ENCODE data around the gene STRN3. TPM values are rescaled to one million over a fixed set of nuclear protein-coding genes. Genes with fewer than 3 reads are reported as not detected.

STRN3 gene
- total and polyA plus RNA-seq, 2 of the 8 experiments (the other 6 are each of a cell fraction or from before 2014, with no cell fraction given), result 8.7 to 38.1 TPM

GRCh38 chr14:30966415-30967363, 59.5 kb downstream of the STRN3 start:
- Histone ChIP-seq H3K56ac (replicated peaks; ENCODE audit: insufficient read length, low read depth, low read length) (no peak overlapping the region), H3K9ac (replicated peaks in 1 of 4; ENCODE audit: extremely low read depth in 1 of 4, low read depth in 3 of 4, low read length in 3 of 4) (no peak overlapping the region), H3K27me3 (replicated peaks in 1 of 4; ENCODE audit: control insufficient read depth in 3 of 4, extremely low read depth in 1 of 4, insufficient read depth in 3 of 4, low read length in 3 of 4) (no peaks in the 10 kb centered on the region), H2BK20ac (ENCODE audit: low read length) (no peak overlapping the region), H3K9me3 (ENCODE audit: insufficient read depth in 2 of 2, low read depth in 1 of 2, low read length in 1 of 2) (peaks cover 10 to 16% of the 10 kb centered on the region in 2 experiments), H4K8ac (ENCODE audit: extremely low read depth, insufficient read depth, low read length) (no peak overlapping the region), H2BK120ac (replicated peaks; ENCODE audit: low read depth, low read length) (no peak overlapping the region), H3K23ac (ENCODE audit: insufficient read length) (no peak overlapping the region), H3K79me2 (ENCODE audit: control insufficient read depth in 1 of 2, insufficient read depth in 2 of 2, low read length in 2 of 2) (peaks cover 10 to 96% of the 10 kb centered on the region in 2 experiments), H3K14ac (ENCODE audit: insufficient read length) (no peak overlapping the region), H2AFZ (ENCODE audit: low read length) (no peak overlapping the region), H2AK5ac (ENCODE audit: low read depth, low read length) (no peak overlapping the region), H3K79me1 (ENCODE audit: low read depth, low read length) (peaks cover 4% of the 10 kb centered on the region; the same call in 1 of the 2 replicates), H3K4me1 (replicated peaks in 1 of 4; ENCODE audit: control insufficient read depth in 3 of 4, insufficient read depth in 4 of 4, low read length in 3 of 4) (peaks cover 0 to 3% (median 0%) of the 10 kb centered on the region in 4 experiments; a peak in 1 of 7 replicates), H3K23me2 (ENCODE audit: low read depth, low read length) (no peaks in the 10 kb centered on the region), H3K4me2 (ENCODE audit: insufficient read depth in 1 of 2, low read depth in 2 of 2, low read length in 2 of 2) (no peak overlapping the region), H4K5ac (ENCODE audit: insufficient read length, low read depth, low read length) (no peak overlapping the region), H3K27ac (ENCODE audit: low read depth, low read length) (no peak overlapping the region), H3K4ac (replicated peaks; ENCODE audit: insufficient read length, low read depth, low read length) (no peak overlapping the region), H3K36me3 (ENCODE audit: control insufficient read depth in 2 of 4, insufficient read depth in 4 of 4, low read length in 3 of 4) (peaks cover 0 to 12% (median 4%) of the 10 kb centered on the region in 4 experiments; a peak in 3 of 8 replicates), H3K4me3 (ENCODE audit: extremely low read depth in 1 of 4, insufficient read depth in 2 of 4, low read depth in 3 of 4, low read length in 4 of 4) (no peak overlapping the region), H3K18ac (ENCODE audit: extremely low read depth, low read length) (no peak overlapping the region), H2BK15ac (ENCODE audit: low read length) (no peak overlapping the region), H2BK12ac (ENCODE audit: low read depth, low read length) (no peak overlapping the region), H4K20me1 (replicated peaks in 1 of 2; ENCODE audit: control insufficient read depth in 1 of 2, insufficient read depth in 2 of 2, low read length in 2 of 2) (no peaks in the 10 kb centered on the region), H4K91ac (replicated peaks; ENCODE audit: insufficient read length, low read length) (no peak overlapping the region), H2BK5ac (ENCODE audit: low read depth, low read length) (no peak overlapping the region)
- DNase-seq (ENCODE audit: low read depth in 1 of 2, low spot score in 2 of 2), result no peak
- POLR2A ChIA-PET (ENCODE audit: partially characterized antibody), result no interaction called here
- WGBS, 2 experiments (ENCODE audit: extremely low coverage in 1 of 2, insufficient coverage in 1 of 2, insufficient read length in 1 of 2, insufficient replicate concordance in 2 of 2, low coverage in 1 of 2, low lambda C conversion rate in 2 of 2, missing lambda C conversion rate in 1 of 2), result 98% methylated on average over 14 of the region's 15 CpGs; no CpG with 5 or more reads in 1 of the 2 experiments
- CTCF ChIA-PET (ENCODE audit: partially characterized antibody), result no interaction called here
- no peak for FAIRE-seq
- no peak for TF ChIP-seq EZH2 (IDR thresholded peaks at IDR 0.05; ENCODE audit: low read depth, low read length, severe bottlenecking)
- no peak for TF ChIP-seq TCF12 (IDR thresholded peaks at IDR 0.05; ENCODE audit: low read depth, low read length)
- no peak for TF ChIP-seq BRCA1 (IDR thresholded peaks at IDR 0.05; ENCODE audit: low read depth, low read length)
- TF ChIP-seq NRF1 (IDR thresholded peaks at IDR 0.05; ENCODE audit: low read depth, low read length), result no peak
- TF ChIP-seq CBX8 (IDR thresholded peaks at IDR 0.05; ENCODE audit: borderline replicate concordance, low read depth, low read length), result no peak
- TF ChIP-seq SIX5 (IDR thresholded peaks at IDR 0.05; ENCODE audit: low read depth, low read length), result no peak
- no peak for TF ChIP-seq ATF3 (IDR thresholded peaks at IDR 0.05; ENCODE audit: insufficient read depth, low read depth, low read length)
- no peak for TF ChIP-seq SIRT6 (IDR thresholded peaks at IDR 0.05; ENCODE audit: low read length)
- TF ChIP-seq RAD21 (IDR thresholded peaks at IDR 0.05 in 1 of 2, conservative IDR thresholded peaks at IDR 0.05 in 1 of 2; ENCODE audit: low read depth in 2 of 2, low read length in 2 of 2), result no peak
- TF ChIP-seq PHF8 (conservative IDR thresholded peaks at IDR 0.05; ENCODE audit: low read depth, low read length), result no peak

Data from H1 (cell line).